Fibroblast of skin of scalp (primary cell): ENCODE results near the gene XPR1.
A peak's percentile ranks its signal among the peaks of the same experiment; 100 is the strongest.
"Not testable (repeated sequence)": the region's sequence is repeated elsewhere in the genome, so short reads cannot be mapped to it uniquely, and the experiment has no call there.

Experiments used
- DNase-seq: peaks from one replicate; pipeline ENCODE4 v3.0.0-alpha.2; 2013

Gene XPR1

GRCh38 chr1:180842052-180842451, 210.2 kb downstream of the XPR1 start:
- DNase-seq = peak; percentile 80

- no peak for DNase-seq
Measured at GRCh38 chr1:180842491-180843275, 210.9 kb downstream of the XPR1 start.

- DNase-seq = no peak
Measured at GRCh38 chr1:180845352-180845751, 213.5 kb downstream of the XPR1 start.

- no peak for DNase-seq
Measured at GRCh38 chr1:180848191-180848590, 216.4 kb downstream of the XPR1 start.

- DNase-seq = no peak
Measured at GRCh38 chr1:180849031-180849775, 217.4 kb downstream of the XPR1 start.

- no peak for DNase-seq
Measured at GRCh38 chr1:180851995-180852887, 220.4 kb downstream of the XPR1 start.

- no peak for DNase-seq
Measured at GRCh38 chr1:180854001-180854400, 222.2 kb downstream of the XPR1 start.

GRCh38 chr1:180854456-180854855, 222.6 kb downstream of the XPR1 start:
- no peak for DNase-seq

- not testable (repeated sequence) for DNase-seq
Measured at GRCh38 chr1:180857947-180858725, 226.3 kb downstream of the XPR1 start.

- no peak for DNase-seq
Measured at GRCh38 chr1:180859306-180859705, 227.5 kb downstream of the XPR1 start.

GRCh38 chr1:180860535-180860934, 228.7 kb downstream of the XPR1 start:
- no peak for DNase-seq

GRCh38 chr1:180862305-180862704, 230.5 kb downstream of the XPR1 start:
- no peak for DNase-seq

GRCh38 chr1:180863158-180863775, 231.4 kb downstream of the XPR1 start:
- DNase-seq = peak; percentile 67

GRCh38 chr1:180881806-180882509, 250.1 kb downstream of the XPR1 start:
- peak; percentile 52 for DNase-seq

- DNase-seq = no peak
Measured at GRCh38 chr1:180884588-180885300, 252.9 kb downstream of the XPR1 start.

- DNase-seq = no peak
Measured at GRCh38 chr1:180886338-180886737, 254.5 kb downstream of the XPR1 start.

GRCh38 chr1:180887841-180888240, 256.0 kb downstream of the XPR1 start:
- no peak for DNase-seq

- DNase-seq = no peak
Measured at GRCh38 chr1:180888870-180889269, 257.0 kb downstream of the XPR1 start.

GRCh38 chr1:180889325-180889724, 257.5 kb downstream of the XPR1 start:
- no peak for DNase-seq

GRCh38 chr1:180892272-180892671, 260.4 kb downstream of the XPR1 start:
- DNase-seq = no peak
